Activated CD8-positive, alpha-beta memory T cell treated with anti-CD3 and anti-CD28 coated beads, Interleukin-2, amount 50 U/mL, for 1 hour (primary cell): ENCODE results near the gene OLFML2A.

Experiments used
- DNase-seq: peaks from one replicate; pipeline ENCODE4 v3.0.0-alpha.2; 2020; ENCODE audit errors: extremely low read depth

Gene OLFML2A

GRCh38 chr9:124778575-124779367 is 1.8 kb downstream of the OLFML2A start:
- no peak for DNase-seq

GRCh38 chr9:124779368-124780059 is 2.6 kb downstream of the OLFML2A start:
- DNase-seq, result no peak

GRCh38 chr9:124780060-124780756 is 3.3 kb downstream of the OLFML2A start:
- DNase-seq, result no peak

- no peak for DNase-seq
Measured at GRCh38 chr9:124780757-124781151, 3.8 kb downstream of the OLFML2A start.

GRCh38 chr9:124781967-124782660 is 5.2 kb downstream of the OLFML2A start:
- DNase-seq, result no peak

- no peak for DNase-seq
Measured at GRCh38 chr9:124782661-124783574, 6.0 kb downstream of the OLFML2A start.

- no peak for DNase-seq
Measured at GRCh38 chr9:124783830-124784229, 6.9 kb downstream of the OLFML2A start.

GRCh38 chr9:124784509-124784908 is 7.6 kb downstream of the OLFML2A start:
- no peak for DNase-seq

GRCh38 chr9:124786881-124787573 is 10.1 kb downstream of the OLFML2A start:
- no peak for DNase-seq

GRCh38 chr9:124788542-124789217 is 11.7 kb downstream of the OLFML2A start:
- DNase-seq, result no peak

GRCh38 chr9:124789531-124789930 is 12.6 kb downstream of the OLFML2A start:
- no peak for DNase-seq

GRCh38 chr9:124790301-124790700 is 13.4 kb downstream of the OLFML2A start:
- DNase-seq, result no peak

- DNase-seq, result no peak
Measured at GRCh38 chr9:124790801-124791505, 14.0 kb downstream of the OLFML2A start.

- DNase-seq, result no peak
Measured at GRCh38 chr9:124792257-124793014, 15.5 kb downstream of the OLFML2A start.

- no peak for DNase-seq
Measured at GRCh38 chr9:124793015-124793541, 16.1 kb downstream of the OLFML2A start.

- DNase-seq, result no peak
Measured at GRCh38 chr9:124794902-124795491, 18.1 kb downstream of the OLFML2A start.

- DNase-seq, result no peak
Measured at GRCh38 chr9:124795881-124796431, 19.0 kb downstream of the OLFML2A start.
